ENCODE measurements around the gene FNDC3A. TPM values are rescaled to one million over a fixed set of nuclear protein-coding genes. Genes with fewer than 3 reads are reported as not detected.

FNDC3A gene
- total RNA-seq, 1 donor from 2014 or later: 22.7 TPM

GRCh38 chr13:49246850-49247642 lies 271.3 kb downstream of the FNDC3A start:
- TF ChIP-seq CTCF (IDR thresholded peaks at IDR 0.05): no peak
- intact Hi-C loops (cut with DNase I): loop anchor here (5.0 kb wide), 2 partner anchors 195 to 270 kb away; partner anchors contain the start of genes CAB39L, FNDC3A and SETDB2

GRCh38 chr13:49247643-49248621 lies 272.2 kb downstream of the FNDC3A start, which contains the start of gene CDADC1:
TSS of gene CDADC1 (plus strand) at chr13:49247925. CDS start at chr13:49248038, 113 bp downstream.
- DNase-seq (ENCODE audit: low spot score in 2 of 2): peak; percentile 88 to 99
- peak within 1 kb of the TSS; percentile 67 to 78 for H3K4me3 ChIP-seq
- H3K27me3 ChIP-seq: no peaks in the 10 kb centered on the region
- intact Hi-C loops (cut with DNase I): loop anchor here (5.0 kb wide), 2 partner anchors 194 to 271 kb away; partner anchors contain the start of genes CAB39L, FNDC3A and SETDB2
- H3K4me1 ChIP-seq: peaks cover 0 to 5% of the 10 kb centered on the region in 2 donors
- no peak for TF ChIP-seq CTCF (IDR thresholded peaks at IDR 0.05)
- H3K9me3 ChIP-seq: no peaks in the 10 kb centered on the region
- H3K27ac ChIP-seq: peak within 1 kb of the TSS; percentile 81 to 93
- peaks cover 0 to 4% of the 10 kb centered on the region in 2 donors for H3K36me3 ChIP-seq

More at GRCh38 chr13:49246850-49247642, 271.3 kb downstream of the FNDC3A start:
- DNase-seq (ENCODE audit: low spot score in 2 of 2): no peak
- H3K9me3 ChIP-seq: no peaks in the 10 kb centered on the region
- H3K4me1 ChIP-seq: peaks cover 0 to 5% of the 10 kb centered on the region in 2 donors
- peak overlapping the region; percentile 67 to 78 for H3K4me3 ChIP-seq
- H3K27ac ChIP-seq: peak overlapping the region; percentile 81 to 93
- peaks cover 0 to 4% of the 10 kb centered on the region in 2 donors for H3K36me3 ChIP-seq
- no peaks in the 10 kb centered on the region for H3K27me3 ChIP-seq

- H3K4me1 ChIP-seq: peaks cover 0 to 5% of the 10 kb centered on the region in 2 donors
- H3K36me3 ChIP-seq: peaks cover 0 to 4% of the 10 kb centered on the region in 2 donors
- no peak for TF ChIP-seq CTCF (IDR thresholded peaks at IDR 0.05)
- H3K27me3 ChIP-seq: no peaks in the 10 kb centered on the region
- DNase-seq (ENCODE audit: low spot score in 2 of 2): no peak
- H3K9me3 ChIP-seq: no peaks in the 10 kb centered on the region
- H3K4me3 ChIP-seq: peak overlapping the region; percentile 67 to 78
- intact Hi-C loops (cut with DNase I): loop anchor here (5.0 kb wide), 2 partner anchors 194 to 271 kb away; partner anchors contain the start of genes CAB39L, FNDC3A and SETDB2
- peak overlapping the region; percentile 81 to 93 for H3K27ac ChIP-seq
These were observed 272.9 kb downstream of the FNDC3A start for GRCh38 chr13:49248622-49249002.

GRCh38 chr13:49251326-49251725 lies 275.6 kb downstream of the FNDC3A start:
- intact Hi-C loops (cut with DNase I): no loop called here
- H3K4me1 ChIP-seq: peaks cover 0 to 5% of the 10 kb centered on the region in 2 donors
- TF ChIP-seq CTCF (IDR thresholded peaks at IDR 0.05): no peak

GRCh38 chr13:49253310-49253709 lies 277.6 kb downstream of the FNDC3A start:
- no peak for DNase-seq (ENCODE audit: low spot score in 2 of 2)
- H3K27me3 ChIP-seq: no peaks in the 10 kb centered on the region
- no peak for TF ChIP-seq CTCF (IDR thresholded peaks at IDR 0.05)
- no peak overlapping the region for H3K4me3 ChIP-seq
- peaks cover 0 to 5% of the 10 kb centered on the region in 2 donors for H3K4me1 ChIP-seq
- H3K27ac ChIP-seq: no peak overlapping the region
- intact Hi-C loops (cut with DNase I): no loop called here
- no peaks in the 10 kb centered on the region for H3K9me3 ChIP-seq
- H3K36me3 ChIP-seq: peaks cover 22% of the 10 kb centered on the region in 2 donors

More at GRCh38 chr13:49251326-49251725, 275.6 kb downstream of the FNDC3A start:
- H3K27ac ChIP-seq: no peak overlapping the region
- H3K9me3 ChIP-seq: no peaks in the 10 kb centered on the region
- no peak for DNase-seq (ENCODE audit: low spot score in 2 of 2)
- no peak overlapping the region for H3K4me3 ChIP-seq
- peaks cover 12 to 14% of the 10 kb centered on the region in 2 donors for H3K36me3 ChIP-seq
- H3K27me3 ChIP-seq: no peaks in the 10 kb centered on the region
